WERI-Rb-1 (cell line): ENCODE results near the gene AACS.
"Not testable (repeated sequence)": the region's sequence is repeated elsewhere in the genome, so short reads cannot be mapped to it uniquely, and the experiment has no call there.

ENCODE experiments used
- DNase-seq: peaks from one replicate; pipeline ENCODE4 v3.0.0-alpha.2; 2020
- H3K27ac ChIP-seq: fragments of 250-450 bp; sonication (Bioruptor Pico); 2 replicates; pipeline ENCODE4 v1.5.1; 2020; ENCODE audit warnings: mild to moderate bottlenecking, moderate library complexity
- H3K27me3 ChIP-seq: fragments of 250-450 bp; sonication (Bioruptor Pico); 2 replicates; pipeline ENCODE4 v1.5.1; 2021; ENCODE audit warnings: mild to moderate bottlenecking, low read depth, moderate library complexity; ENCODE audit not compliant: insufficient read depth, severe bottlenecking
- H3K36me3 ChIP-seq: fragments of 250-450 bp; sonication (Bioruptor Pico); 2 replicates; pipeline ENCODE4 v1.5.1; 2020; ENCODE audit warnings: mild to moderate bottlenecking, moderate library complexity
- H3K4me3 ChIP-seq: 2 replicates; pipeline ENCODE4 v1.5.1; 2011; ENCODE audit warnings: low read depth, mild to moderate bottlenecking, control low read depth, low read length
- H3K9me3 ChIP-seq: fragments of 250-450 bp; sonication (Bioruptor Pico); 2 replicates; pipeline ENCODE4 v1.5.1; 2021; ENCODE audit warnings: mild to moderate bottlenecking, moderate library complexity; ENCODE audit not compliant: severe bottlenecking
- TF ChIP-seq, protein P1 (sequence below): IDR thresholded peaks from 2 replicates; pipeline ENCODE4 v1.5.1; 2011; ENCODE audit warnings: low read depth, mild to moderate bottlenecking, control low read depth, inconsistent platforms, low read length

Gene AACS

DNA sequence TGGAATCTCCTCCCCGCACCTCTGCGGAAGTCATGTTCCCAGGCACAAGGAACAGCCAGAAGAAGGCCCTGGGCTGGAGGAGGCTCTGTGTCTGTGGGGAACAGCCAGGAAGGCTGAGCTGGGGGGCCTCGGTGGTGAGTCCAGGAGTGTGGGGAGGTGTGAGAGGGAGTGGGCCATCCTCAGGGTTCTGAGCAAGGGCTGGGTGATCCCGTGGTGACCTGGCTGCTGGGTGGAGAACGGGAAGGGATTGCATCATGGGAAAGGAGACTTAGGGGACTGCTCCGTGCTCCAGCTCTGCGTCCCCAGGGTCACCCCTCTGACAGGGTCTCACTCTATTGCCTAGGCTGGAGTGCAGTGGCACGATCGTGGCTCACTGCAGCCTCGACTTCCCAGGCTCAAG, 13.8 kb downstream of the AACS start:
- Histone ChIP-seq H3K27me3 (no peaks in the 10 kb centered on the region), H3K27ac (no peak overlapping the region), H3K4me3 (no peak overlapping the region), H3K9me3 (no peaks in the 10 kb centered on the region), H3K36me3 (peaks cover 75% of the 10 kb centered on the region)
- TF ChIP-seq, protein P1, sequence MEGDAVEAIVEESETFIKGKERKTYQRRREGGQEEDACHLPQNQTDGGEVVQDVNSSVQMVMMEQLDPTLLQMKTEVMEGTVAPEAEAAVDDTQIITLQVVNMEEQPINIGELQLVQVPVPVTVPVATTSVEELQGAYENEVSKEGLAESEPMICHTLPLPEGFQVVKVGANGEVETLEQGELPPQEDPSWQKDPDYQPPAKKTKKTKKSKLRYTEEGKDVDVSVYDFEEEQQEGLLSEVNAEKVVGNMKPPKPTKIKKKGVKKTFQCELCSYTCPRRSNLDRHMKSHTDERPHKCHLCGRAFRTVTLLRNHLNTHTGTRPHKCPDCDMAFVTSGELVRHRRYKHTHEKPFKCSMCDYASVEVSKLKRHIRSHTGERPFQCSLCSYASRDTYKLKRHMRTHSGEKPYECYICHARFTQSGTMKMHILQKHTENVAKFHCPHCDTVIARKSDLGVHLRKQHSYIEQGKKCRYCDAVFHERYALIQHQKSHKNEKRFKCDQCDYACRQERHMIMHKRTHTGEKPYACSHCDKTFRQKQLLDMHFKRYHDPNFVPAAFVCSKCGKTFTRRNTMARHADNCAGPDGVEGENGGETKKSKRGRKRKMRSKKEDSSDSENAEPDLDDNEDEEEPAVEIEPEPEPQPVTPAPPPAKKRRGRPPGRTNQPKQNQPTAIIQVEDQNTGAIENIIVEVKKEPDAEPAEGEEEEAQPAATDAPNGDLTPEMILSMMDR, result no peak
- no peak for DNase-seq

- 0 out of 2 replicates have a peak overlapping the region, but pooled peaks have one; percentile 5 for H3K27ac ChIP-seq
- no peak for DNase-seq
- H3K9me3 ChIP-seq, result no peaks in the 10 kb centered on the region
- TF ChIP-seq, protein P1, result no peak
- no peak overlapping the region for H3K4me3 ChIP-seq
- no peaks in the 10 kb centered on the region for H3K27me3 ChIP-seq
- H3K36me3 ChIP-seq, result peaks cover 77% of the 10 kb centered on the region
Observed at GRCh38 chr12:125079648-125080645, 14.7 kb downstream of the AACS start.

GRCh38 chr12:125081427-125081826, 16.2 kb downstream of the AACS start:
- TF ChIP-seq, protein P1, result no peak
- Histone ChIP-seq H3K27me3 (no peaks in the 10 kb centered on the region), H3K4me3 (no peak overlapping the region), H3K36me3 (peaks cover 74% of the 10 kb centered on the region), H3K27ac (peak overlapping the region; percentile 7), H3K9me3 (no peaks in the 10 kb centered on the region)
- DNase-seq, result peak; percentile 19

DNA sequence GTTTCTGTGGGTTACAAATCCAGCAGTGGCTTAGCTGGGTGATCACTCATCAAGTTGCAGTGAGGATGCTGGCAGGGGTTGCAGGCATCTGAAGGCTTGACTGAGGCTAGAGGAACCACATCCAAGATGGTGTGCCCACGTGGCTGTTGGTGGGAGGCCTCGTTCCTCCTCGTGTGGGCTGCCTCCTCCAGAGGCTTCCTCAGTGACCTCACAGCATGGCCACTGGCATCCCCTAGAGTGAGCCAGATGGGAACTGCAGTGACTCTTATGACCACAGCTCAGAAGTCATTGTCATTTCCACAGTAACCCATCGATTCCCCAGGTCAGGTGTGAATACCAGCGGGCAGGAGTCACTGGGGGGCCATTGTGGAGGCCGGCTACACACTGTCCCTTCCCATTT, 17.8 kb downstream of the AACS start:
- Histone ChIP-seq H3K36me3 (peaks cover 73% of the 10 kb centered on the region), H3K27ac (no peak overlapping the region), H3K4me3 (no peak overlapping the region), H3K9me3 (no peaks in the 10 kb centered on the region), H3K27me3 (no peaks in the 10 kb centered on the region)
- DNase-seq, result no peak
- TF ChIP-seq, protein P1, result no peak

DNA sequence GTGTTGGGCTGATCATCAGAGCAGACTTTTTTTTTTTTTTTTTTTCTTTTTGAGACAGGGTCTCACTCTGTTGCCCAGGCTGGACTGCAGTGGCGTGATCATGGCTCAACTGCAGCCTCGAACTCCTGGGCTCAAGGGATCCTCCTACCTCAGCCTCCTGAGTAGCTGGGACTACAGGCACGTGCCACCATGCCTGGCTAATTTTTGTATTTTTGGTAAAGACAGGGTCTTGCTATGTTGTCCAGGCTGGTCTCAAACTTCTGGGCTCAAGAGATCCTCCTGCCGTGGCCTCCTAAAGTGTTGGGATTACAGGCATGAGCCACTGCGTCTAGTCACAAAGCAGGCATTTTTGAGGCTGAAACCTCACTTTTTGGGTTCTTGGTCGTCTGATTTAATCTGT, 23.0 kb downstream of the AACS start:
- not testable (repeated sequence) for H3K27ac ChIP-seq, DNase-seq
- H3K36me3 ChIP-seq, result peaks cover 80% of the 10 kb centered on the region

GRCh38 chr12:125089083-125089482, 23.8 kb downstream of the AACS start:
- peaks cover 81% of the 10 kb centered on the region for H3K36me3 ChIP-seq

More for the DNA sequence above, 23.0 kb downstream of the AACS start:
- H3K27me3 ChIP-seq, H3K4me3 ChIP-seq, H3K9me3 ChIP-seq: not testable (repeated sequence)

More at GRCh38 chr12:125089083-125089482, 23.8 kb downstream of the AACS start:
- H3K9me3 ChIP-seq, result no peaks in the 10 kb centered on the region
- H3K4me3 ChIP-seq, result no peak overlapping the region
- H3K27ac ChIP-seq, result no peak overlapping the region
- no peak for DNase-seq
- TF ChIP-seq, protein P1, result peak; percentile 54
- no peaks in the 10 kb centered on the region for H3K27me3 ChIP-seq
